HEK293 (cell line): ENCODE results near the gene FYTTD1.

Experiments
- ATF2 ChIP-seq: fragments of 450-650 bp; formaldehyde crosslinking; IDR thresholded peaks from 2 replicates; pipeline ENCODE4 v1.5.1; 2016; ENCODE audit warnings: missing biosample characterization, missing genetic modification characterization, low read depth
- CTCF ChIP-seq: fragments of 450-650 bp; formaldehyde crosslinking; IDR thresholded peaks from 2 replicates; pipeline ENCODE4 v1.5.1; 2016; ENCODE audit warnings: missing biosample characterization, missing genetic modification characterization
- TRIM28 ChIP-seq: IDR thresholded peaks from 2 replicates; pipeline ENCODE4 v1.6.1; 2011; ENCODE audit warnings: low read length, control low read depth, borderline replicate concordance
- TSHZ1 ChIP-seq: fragments of 450-650 bp; formaldehyde crosslinking; IDR thresholded peaks from 2 replicates; pipeline ENCODE4 v1.5.1; 2016; ENCODE audit warnings: missing biosample characterization, missing genetic modification characterization, borderline replicate concordance
- ZNF146 ChIP-seq: fragments of 450-650 bp; formaldehyde crosslinking; IDR thresholded peaks from 2 replicates; pipeline ENCODE4 v1.5.1; 2016; ENCODE audit warnings: missing biosample characterization, missing genetic modification characterization
- ZNF24 ChIP-seq: fragments of 450-650 bp; formaldehyde crosslinking; IDR thresholded peaks from 2 replicates; pipeline ENCODE4 v1.5.1; 2016; ENCODE audit warnings: missing biosample characterization, missing genetic modification characterization
- ZNF280D ChIP-seq: fragments of 450-650 bp; formaldehyde crosslinking; IDR thresholded peaks from 2 replicates; pipeline ENCODE4 v1.5.1; 2016; ENCODE audit warnings: missing biosample characterization, missing genetic modification characterization
- ZNF324 ChIP-seq: fragments of 450-650 bp; formaldehyde crosslinking; IDR thresholded peaks from 2 replicates; pipeline ENCODE4 v1.5.1; 2016; ENCODE audit warnings: missing biosample characterization, missing genetic modification characterization
- ZNF707 ChIP-seq: fragments of 450-650 bp; formaldehyde crosslinking; IDR thresholded peaks from 2 replicates; pipeline ENCODE4 v1.5.1; 2016; ENCODE audit warnings: missing biosample characterization, missing genetic modification characterization

- no peak for TF ChIP-seq CTCF (tag by site-specific recombination)
- no peak for TF ChIP-seq TSHZ1
- no peak for TF ChIP-seq ZNF707 (tag by site-specific recombination)
- no peak for TF ChIP-seq ZNF146
- TF ChIP-seq ZNF24: no peak
- TF ChIP-seq ZNF324 (tag by site-specific recombination): no peak
- no peak for TF ChIP-seq ZNF280D (tag by site-specific recombination)
- no peak for TF ChIP-seq ATF2 (tag by site-specific recombination)
- no peak for TF ChIP-seq TRIM28
Measured at GRCh38 chr3:197746209-197746608, 3.5 kb upstream of the FYTTD1 start.
